HG03025 (cell line): ENCODE measurements around the gene TMCO4.
"Not testable (repeated sequence)": the region's sequence is repeated elsewhere in the genome, so short reads cannot be mapped to it uniquely, and the experiment has no call there.

Experiments used
- ATAC-seq: cut with Tn5 transposase; IDR thresholded peaks from one replicate; pipeline ENCODE4 v1.9.1; 2021; ENCODE audit warnings: mild to moderate bottlenecking, moderate library complexity; ENCODE audit not compliant: unreplicated experiment, low FRiP score

Gene TMCO4

DNA sequence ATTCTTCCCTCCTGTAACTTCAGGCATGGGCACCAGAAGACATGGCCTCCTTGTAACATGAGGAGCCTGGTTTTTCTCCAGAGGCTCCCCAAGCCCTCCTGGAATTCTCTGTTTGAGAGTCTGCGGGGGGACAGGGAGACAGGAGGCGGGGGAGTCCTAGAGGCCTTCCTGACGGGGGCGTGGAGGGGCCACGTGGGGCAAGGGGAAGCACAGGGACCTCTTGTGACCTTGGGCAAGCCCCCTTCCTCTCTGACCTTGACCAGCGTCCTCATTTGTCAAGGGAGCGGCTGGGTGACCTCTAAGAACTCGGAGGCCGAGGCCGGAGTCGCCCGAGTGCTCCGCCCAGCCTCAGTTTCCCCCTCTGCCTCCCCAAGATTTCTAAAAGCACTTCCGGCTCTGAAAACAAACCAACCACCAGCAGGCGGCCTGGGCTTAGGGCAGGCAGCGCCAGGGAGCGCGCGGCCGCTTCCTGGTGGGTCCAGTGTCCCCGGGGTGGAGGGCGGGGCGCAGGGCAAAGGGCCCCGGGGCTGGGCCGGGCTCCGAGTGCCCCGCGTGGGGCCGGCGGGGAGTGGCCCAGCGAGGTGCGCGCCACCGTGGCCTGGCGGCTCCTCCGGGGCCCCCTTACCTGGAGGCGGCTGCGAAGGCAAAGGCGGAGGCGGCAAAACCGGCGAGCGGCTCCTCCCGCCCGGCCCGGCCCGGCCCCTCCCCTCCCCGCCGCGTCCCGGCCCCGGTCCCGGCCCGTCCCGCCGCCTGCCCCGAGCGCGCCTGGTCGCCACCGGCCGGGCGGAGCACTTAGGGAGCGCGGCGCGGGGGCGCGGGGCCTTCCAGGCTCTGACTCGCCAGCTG lies at the start of gene TMCO4:
Gene TMCO4, minus strand, starts transcription at position 687 of the 846 bp plus-strand sequence. CDS start 19,158 bp downstream, outside the sequence.
- no peak for ATAC-seq

DNA sequence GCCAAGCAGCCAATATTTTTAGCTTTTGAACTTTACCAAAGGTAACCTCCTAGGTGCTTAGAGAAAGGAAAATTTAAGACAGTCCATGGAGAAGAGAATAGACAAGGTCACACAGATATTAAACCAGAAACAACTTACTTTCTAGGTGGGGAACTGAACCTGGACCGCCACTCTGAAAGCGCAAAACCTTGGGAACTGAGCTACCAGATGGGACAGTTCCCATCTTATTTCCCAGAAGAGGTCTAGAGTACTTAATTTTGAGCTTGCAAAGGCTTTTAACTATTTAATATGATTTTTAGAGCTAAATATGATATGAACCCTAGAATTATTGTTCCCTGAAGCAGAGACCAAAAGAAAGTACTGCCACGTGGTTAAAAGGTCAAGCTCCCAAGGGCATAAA lies 49.6 kb upstream of the TMCO4 start:
- ATAC-seq: not testable (repeated sequence)

DNA sequence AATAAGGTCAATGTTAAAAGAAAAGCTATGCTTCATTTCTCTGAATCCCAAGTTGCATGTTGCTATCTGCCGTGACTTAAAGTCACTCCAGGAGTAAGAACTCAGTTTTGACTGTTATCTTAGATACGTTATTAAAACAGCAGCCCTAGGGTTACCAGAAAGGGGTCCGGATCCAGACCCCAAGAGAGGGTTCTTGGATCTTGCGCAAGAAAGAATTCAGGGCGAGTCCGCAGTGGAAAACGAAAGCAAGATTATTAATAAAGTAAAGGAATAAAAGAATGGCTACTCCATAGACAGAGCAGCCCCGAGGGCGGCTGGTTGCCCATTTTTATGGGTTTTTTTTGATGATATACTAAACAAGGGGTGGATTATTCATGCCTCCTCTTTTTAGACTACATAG lies 47.6 kb upstream of the TMCO4 start:
- ATAC-seq: not testable (repeated sequence)

DNA sequence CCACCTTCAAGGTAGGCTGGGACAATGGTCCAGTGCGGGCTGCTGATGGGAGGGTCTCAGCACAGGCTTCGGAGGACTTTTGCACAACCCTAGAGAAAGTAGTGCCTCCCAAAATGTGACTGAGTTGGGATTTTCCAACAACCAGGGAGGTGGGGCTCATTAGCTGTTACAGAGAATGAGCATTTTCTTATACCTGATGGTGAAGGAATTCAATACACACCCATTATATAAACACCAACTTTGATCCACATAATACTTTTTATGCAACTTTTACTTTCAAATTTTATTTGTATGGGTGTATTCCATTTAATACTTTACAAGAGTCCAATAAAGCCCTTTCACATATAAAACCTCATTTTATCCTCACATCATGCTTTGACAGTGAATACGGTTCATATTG lies 46.6 kb upstream of the TMCO4 start:
- ATAC-seq: no peak

DNA sequence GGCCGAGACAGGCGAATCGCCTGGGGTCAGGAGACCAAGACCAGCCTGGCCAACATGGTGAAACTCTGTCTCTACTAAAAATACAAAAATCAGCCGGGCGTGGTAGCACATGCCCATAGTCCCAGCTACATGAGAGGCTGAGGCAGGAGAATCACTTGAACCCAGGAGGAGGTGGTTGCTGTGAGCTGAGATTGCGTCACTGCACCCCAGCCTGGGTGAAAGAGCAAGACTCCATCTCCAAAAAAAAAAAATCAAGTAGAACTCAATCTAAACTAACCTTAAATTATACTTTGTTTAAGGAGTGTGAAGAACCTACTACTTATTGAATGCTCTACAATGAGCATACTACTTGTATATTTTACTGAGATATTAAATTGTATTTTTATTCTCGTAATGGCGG lies 45.8 kb upstream of the TMCO4 start:
- no peak for ATAC-seq

DNA sequence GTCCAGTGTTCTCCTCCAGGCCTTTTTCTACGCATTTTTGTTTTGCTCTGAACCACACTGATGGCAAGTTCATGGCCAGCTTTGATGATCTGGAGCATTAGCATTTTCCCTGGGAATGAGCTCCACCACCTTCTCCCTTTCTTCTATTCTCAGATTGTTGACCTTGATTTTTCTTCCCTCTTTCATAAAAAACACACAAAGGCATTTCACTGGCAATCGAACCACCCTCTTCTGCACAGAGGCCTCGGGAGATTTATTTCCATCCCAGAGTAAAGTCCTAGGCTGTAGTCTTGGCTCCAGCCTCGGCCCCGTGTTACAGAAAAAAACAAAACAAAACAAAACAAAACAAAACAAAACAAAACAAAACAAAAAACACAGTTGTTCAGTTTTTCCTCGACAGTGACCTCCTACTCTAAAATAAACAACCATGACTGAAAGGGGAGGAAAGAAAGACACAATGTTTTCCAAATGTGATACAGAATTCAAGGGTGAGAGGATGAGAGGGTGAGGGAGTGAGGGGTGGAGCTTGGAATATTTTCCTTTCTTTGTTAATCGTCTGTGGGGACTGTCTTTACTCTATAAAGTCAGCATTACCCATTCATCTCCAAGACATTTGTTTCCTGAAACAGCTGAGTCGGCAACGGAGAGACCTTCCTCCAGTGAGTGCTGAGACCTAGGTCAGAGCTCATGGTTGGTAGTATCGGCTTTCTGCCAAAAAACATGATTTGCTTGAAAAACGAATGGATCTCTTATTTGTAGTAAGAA lies 45.2 kb upstream of the TMCO4 start:
- no peak for ATAC-seq

DNA sequence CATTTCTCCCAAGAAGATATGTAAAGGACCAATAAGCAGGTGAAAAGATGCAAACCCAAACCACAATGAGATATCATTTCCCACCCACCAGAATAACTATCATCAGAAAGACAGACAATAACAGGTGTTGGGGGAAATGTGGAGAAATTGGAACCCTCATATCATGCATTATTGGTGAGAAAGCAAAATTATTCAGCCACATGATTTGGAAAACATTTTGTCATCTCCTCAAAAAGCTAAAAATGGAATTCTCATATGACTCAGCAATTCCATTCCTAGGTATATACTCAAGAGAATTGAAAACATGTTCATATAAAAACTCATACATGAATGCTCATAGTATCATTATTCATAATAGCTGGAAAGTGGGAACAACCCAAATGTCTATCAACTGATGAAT lies 40.5 kb upstream of the TMCO4 start:
- ATAC-seq: no peak

DNA sequence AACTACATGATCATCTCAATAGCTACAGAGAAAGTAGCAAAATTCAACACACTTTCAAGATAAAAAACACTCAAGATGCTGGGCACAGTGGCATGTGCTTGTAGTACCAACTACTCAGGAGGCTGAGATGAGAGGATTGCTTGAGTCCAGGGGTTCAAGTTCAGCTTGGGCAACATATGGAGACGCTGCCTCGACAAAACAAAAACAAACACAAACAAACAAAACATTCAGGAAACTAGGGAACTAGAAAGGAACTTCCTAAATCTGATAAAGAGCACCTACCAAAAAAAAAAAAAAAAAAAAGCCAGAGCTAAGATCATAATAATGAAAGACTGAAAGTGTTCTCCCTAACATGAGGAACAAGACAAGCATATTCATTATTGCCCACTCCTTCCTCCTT lies 38.1 kb upstream of the TMCO4 start:
- ATAC-seq: no peak

DNA sequence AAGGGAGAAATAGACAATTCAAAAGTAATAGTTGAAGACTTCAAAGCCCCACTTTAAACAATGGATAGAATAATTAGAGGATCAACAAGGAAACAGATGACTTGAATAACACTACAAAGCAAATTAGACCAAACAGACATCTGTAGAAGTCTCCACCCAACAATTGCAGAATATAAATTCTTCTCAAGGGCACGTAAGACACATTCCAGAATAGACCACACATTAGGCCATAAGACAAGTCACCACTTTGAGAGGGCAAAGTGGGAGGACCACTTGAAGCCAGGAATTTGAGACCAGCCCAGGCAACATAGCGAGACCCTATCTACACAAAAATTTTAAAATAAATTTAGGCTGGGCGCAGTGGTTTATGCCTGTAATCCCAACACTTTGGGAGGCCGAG lies 35.9 kb upstream of the TMCO4 start:
- no peak for ATAC-seq

DNA sequence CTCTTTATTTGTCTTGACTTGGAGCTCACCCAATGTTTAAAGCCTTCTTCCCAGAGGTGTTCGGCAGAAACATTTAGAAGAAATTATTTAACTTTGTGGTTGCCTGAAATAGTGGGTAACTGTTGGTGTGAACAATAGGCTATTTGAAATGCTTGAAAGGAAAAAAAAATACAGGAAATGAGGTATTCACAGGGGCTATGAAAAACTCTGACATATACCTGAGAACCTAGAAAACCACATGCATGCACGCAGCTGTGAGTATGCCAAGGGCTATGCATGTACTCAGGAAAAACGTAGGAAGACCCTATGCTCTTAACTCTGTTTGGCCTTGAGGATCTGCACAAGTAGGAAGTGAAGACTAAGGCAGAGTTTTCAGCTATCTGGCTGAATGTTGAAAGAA lies 31.7 kb upstream of the TMCO4 start:
- no peak for ATAC-seq

DNA sequence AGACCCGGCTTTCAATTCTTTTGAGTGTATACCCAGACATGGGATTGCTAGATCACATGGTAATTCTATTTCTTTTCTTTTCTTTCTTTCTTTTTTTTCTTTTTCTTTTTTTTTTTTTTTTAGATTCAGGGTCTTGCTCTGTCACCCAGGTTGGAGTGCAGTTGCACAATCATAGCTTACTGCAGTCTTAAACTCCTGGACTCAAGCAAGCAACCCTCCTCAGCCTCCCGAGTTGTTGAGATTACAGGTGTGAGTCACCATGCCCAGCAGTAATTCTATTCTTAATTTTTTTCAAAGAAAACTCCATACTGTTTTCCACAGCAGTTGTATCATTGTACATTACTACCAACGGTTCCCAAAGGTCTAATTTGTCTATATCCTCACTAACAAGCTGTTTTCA lies 28.8 kb upstream of the TMCO4 start:
- ATAC-seq: no peak

DNA sequence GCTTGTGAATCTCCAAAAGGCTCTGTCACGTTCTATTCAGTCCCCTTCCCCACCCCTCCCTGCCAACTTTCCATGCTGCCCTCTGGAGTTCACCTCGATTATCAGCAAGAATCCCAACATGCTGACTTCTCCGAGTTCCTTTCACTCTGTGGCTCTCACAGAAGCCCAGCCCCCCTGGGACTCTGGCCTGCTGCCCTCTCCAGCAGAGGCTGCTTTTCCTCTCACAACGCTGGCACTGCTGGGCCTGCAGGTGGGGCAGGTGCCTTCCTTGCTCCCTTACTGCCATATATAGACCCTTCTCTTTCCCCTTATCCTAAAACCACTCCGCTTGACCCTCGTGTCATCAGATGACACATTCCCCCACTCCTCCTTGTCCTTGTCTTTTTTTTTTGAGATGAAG lies 25.6 kb upstream of the TMCO4 start:
- no peak for ATAC-seq

DNA sequence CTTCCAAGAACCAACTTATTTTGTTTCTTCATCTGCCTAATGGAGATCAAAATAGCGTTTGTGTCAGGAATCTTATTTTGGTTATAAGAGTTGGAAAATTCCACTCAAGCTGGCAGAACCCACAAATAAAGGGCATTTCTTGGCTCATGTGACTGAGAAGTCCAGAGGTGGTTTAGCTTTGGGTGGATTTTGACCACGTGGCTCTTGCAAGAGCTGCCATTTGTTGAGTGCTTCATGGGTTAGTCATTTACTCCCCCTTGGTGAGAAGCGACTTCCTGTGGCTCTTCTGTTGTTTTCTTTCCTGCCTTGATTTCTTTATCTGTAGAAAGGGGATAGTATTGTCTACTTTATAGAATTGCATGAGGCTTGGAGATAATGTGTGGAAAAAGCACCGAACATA lies 24.8 kb upstream of the TMCO4 start:
- no peak for ATAC-seq

DNA sequence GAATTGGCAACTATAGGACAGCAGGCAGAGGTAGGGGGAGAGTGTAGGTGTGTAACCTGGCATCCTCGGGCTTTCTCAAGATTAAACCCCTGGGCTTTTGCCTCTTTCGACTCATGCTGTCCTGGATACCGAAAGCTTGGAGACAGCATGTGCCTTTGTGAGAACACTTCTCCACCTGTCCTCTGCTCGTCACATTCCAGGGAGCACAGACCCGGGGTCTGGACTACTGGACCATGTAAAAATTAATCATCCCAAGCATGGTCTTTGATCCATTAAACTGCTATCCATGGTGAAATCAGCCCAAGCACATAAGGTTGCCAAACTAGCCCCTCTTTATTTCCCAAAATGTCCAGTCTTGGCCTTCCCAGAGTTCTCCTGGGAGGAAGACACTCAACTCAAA lies 24.3 kb upstream of the TMCO4 start:
- ATAC-seq: no peak

DNA sequence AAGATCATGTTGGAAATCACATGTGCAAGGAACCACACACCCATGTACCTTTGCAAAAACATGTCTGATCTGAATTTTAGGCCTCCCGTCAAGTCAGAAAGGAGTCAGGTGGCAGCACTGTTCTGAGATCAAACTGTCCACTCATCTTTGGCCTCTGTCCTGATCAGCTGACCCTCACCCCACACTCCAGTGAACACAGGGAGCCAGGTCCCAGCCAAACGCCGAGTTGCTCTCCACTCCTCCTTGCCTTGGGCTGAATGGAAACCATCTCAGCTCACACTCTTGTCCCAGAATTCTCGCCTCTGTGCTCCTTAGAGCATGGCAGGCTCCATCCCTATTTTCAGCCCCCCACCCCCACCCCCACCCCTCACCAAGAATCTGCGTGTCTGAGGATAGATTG lies 20.0 kb upstream of the TMCO4 start:
- ATAC-seq: no peak

DNA sequence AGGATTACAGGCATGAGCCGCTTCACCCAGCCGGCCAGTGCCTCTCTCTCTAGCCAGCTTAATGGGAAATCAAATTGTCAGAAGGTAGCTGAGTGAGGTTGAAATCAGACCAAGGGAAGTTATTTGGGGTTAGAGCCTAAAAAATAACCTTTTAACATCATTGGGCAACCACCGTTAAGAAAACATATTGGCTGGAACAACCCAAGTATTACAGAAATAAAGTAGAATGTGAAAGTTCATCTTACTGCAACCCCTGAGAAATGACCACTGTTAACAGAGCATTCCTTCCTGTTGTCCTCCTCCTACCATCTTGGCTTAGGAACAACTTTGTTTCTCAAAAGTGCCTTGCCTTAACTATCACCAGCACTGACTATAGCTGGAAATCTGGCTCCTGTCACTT lies 18.6 kb upstream of the TMCO4 start:
- no peak for ATAC-seq

DNA sequence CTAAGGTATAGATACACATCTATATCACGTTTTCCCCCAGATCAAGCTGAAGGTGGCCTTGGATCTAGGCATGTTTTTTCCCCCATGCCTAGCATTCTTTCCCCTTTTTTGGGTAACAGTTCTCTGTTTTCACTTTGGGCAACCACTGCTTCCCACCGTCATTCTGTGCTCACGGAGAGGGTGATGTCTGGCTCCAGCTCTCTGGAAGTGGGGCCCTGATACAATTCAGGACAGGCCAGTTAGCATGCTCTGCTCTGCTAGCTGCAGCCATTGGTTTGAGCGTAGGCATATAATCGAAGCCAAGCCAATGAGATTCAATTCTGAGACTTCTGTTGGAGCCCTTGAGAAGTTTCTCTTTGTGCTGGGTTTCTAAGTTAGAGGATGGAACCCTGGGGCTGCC lies 17.4 kb upstream of the TMCO4 start:
- ATAC-seq: no peak

DNA sequence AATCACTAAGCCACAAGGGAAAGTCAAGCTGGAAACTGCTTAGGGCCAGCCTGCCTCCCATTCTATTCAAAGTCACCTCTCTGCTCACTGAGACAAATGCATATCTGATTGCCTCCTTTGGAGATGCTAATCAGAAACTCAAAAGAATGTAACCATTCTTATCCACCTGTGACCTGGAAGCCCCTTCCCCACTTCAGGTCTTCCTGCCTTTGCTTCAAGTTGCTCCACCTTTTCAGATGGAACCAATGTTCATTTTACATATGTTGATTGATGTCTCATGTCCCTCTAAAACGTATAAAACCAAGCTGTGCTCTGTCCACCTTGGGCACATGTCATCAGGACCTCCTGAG lies 17.0 kb upstream of the TMCO4 start:
- not testable (repeated sequence) for ATAC-seq

DNA sequence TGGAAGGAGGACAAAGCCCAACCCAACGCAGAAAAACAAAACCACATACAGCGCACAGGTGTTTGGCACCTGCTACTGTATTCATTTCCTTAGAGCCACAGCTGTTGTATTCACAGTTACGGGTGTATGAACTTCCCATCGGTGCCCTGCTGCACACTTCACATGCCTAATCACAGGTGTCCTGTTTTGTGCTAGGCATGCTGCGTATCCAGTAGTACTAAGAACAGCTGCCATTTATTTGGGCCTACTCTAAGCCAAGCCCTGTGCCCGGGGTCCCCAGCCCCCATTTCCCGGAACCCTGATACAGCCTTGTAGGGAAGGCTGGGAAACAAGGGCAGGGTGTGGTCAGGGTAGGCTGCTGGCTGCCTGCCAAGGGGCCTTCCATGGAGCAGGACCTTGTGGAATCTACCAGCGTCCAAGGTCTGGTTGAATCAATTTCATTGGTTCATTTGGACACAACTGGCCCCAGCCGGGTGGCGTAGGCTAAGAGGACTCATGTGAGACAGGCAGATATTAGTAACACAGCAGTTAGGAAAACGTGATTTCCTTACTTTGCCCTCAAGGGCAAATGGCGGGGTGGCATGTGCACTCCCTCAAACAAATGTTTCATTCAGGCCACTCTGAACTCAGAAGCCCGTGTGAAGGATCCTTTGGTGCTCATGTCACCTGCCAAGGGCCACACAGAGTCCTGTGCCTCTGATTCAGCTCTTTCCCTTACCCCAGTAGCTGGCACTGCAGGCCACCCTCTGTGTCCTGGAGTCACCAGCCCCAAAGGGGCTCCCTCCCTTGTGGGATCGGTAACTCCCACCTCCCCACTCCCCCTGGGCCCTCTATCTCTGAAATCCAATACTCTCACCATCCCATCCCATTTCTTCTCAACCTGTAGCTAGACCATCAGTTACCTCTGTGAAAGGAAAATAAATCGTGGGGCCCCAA lies 16.4 kb upstream of the TMCO4 start:
- ATAC-seq: no peak

DNA sequence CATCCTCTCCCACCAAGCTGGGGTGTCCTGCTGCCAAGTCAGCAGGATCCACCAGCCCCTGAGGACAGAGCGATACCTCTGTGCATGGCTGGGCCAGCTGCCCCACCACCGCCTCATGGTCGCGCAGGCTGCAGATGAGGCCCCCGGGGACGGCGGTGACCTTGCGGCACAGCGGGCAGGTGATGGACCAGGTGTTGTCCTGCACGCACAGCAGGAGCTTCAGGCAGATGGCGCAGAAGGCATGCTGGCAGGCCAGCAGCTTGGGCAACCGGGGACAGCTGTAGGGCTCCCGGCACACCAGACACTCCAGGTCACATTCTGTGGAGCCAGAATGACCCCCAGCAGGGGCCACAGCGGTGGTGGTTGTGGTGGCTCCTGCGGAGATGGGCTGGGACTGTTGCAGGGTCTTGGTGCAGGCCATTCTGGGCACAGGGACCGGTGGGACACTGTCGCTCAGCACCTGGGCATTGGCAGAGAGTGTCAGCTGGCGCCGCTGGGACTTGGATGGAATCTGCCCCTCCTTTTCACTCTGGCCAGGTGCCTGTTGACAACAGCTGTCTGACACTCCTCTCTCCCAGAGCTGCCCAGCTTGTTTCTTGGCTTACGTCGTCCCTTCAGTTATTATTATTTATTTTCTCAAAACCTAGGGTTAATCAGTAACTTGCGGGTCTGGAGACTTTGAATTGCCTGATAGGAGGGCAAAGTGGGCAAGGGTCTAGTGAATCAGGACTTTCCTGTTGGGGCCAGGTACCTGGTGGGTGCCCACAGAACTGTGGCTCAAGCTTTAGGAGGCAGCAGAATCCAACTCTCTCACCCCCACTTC lies 15.2 kb upstream of the TMCO4 start, which contains the start of gene RNF186:
Gene RNF186, minus strand, starts transcription at position 603 of the 823 bp plus-strand sequence. Its CDS starts 182 bp downstream, at position 421.
- no peak for ATAC-seq
